AG04449 (cell line): ENCODE measurements around the gene GALNT1.
A peak's percentile ranks its signal among the peaks of the same experiment; 100 is the strongest.

Experiments
- CTCF ChIA-PET: fragments of 350-600 bp; formaldehyde crosslinking; extraction: SDS; loops from one replicate; lab custom pipeline; 2021; ENCODE audit warnings: antibody characterized with exemption; lab: Yijun Ruan, JAX
- POLR2A ChIA-PET: fragments of 400-600, 350-600 bp; formaldehyde crosslinking; extraction: SDS; loops from one replicate; lab custom pipeline; 2020; ENCODE audit warnings: antibody characterized with exemption, inconsistent platforms; lab: Yijun Ruan, JAX
- DNase-seq: peaks from one replicate; pipeline ENCODE4 v3.0.0-alpha.2; 2010; ENCODE audit warnings: low read depth, low spot score
- H3K4me3 ChIP-seq: 2 replicates; pipeline ENCODE4 v1.5.1; 2011; ENCODE audit warnings: low read depth, mild to moderate bottlenecking, control low read depth, low read length
- CTCF ChIP-seq: IDR thresholded peaks from one replicate; pipeline ENCODE4 v1.5.1; 2011; ENCODE audit warnings: mild to moderate bottlenecking, moderate library complexity, low read length, control low read depth, inconsistent platforms; ENCODE audit not compliant: insufficient read depth; ENCODE audit errors: missing control alignments

The GALNT1 gene

GRCh38 chr18:35756506-35757117, 175.1 kb downstream of the GALNT1 start:
- H3K4me3 ChIP-seq: no peak overlapping the region
- no peak for DNase-seq
- ChIA-PET CTCF (interaction anchor here (0.7 to 3.5 kb wide), 20 partner anchors 11 to 1000 kb away, joined by 3 to 23 read pairs (median 4); no protein-coding TSS in a partner anchor), POLR2A (no interaction called here)
- TF ChIP-seq CTCF: peak; percentile 53
